ENCODE data around the gene NHS.

The NHS gene

DNA sequence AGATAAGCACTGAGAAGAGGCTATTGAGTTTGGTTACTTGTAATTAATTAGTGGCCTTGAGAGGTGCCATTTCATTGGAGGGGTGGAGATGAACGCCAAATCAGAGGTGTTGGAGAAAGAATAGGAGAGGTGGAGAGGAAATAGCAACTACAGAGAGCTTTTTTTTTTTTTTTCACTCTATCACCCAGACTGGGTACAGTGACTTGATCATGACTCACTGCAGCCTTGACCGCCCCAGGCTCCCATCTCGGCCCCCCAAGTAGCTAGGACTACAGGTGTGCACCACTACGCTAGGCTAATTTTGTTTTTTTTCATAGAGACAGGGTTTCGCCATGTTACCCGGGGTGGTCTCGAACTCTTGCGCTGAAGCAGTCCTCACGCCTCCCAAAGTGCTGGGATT, 5.2 kb downstream of the NHS start:
- H3K36me3 ChIP-seq = no peaks in the 10 kb centered on the region
- no peaks in the 10 kb centered on the region for H3K4me1 ChIP-seq
- DNase-seq = no peak
- TF ChIP-seq, protein P1, sequence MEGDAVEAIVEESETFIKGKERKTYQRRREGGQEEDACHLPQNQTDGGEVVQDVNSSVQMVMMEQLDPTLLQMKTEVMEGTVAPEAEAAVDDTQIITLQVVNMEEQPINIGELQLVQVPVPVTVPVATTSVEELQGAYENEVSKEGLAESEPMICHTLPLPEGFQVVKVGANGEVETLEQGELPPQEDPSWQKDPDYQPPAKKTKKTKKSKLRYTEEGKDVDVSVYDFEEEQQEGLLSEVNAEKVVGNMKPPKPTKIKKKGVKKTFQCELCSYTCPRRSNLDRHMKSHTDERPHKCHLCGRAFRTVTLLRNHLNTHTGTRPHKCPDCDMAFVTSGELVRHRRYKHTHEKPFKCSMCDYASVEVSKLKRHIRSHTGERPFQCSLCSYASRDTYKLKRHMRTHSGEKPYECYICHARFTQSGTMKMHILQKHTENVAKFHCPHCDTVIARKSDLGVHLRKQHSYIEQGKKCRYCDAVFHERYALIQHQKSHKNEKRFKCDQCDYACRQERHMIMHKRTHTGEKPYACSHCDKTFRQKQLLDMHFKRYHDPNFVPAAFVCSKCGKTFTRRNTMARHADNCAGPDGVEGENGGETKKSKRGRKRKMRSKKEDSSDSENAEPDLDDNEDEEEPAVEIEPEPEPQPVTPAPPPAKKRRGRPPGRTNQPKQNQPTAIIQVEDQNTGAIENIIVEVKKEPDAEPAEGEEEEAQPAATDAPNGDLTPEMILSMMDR (IDR thresholded peaks at IDR 0.05) = no peak
- intact Hi-C loops (cut with DNase I; ENCODE audit: low total_unique reads) = no loop called here
- H3K4me3 ChIP-seq = no peak overlapping the region
- no peaks in the 10 kb centered on the region for H3K27me3 ChIP-seq
- peaks cover 0 to 6% (median 0%) of the 10 kb centered on the region in 3 donors for H3K9me3 ChIP-seq
- no peak overlapping the region for H3K27ac ChIP-seq

DNA sequence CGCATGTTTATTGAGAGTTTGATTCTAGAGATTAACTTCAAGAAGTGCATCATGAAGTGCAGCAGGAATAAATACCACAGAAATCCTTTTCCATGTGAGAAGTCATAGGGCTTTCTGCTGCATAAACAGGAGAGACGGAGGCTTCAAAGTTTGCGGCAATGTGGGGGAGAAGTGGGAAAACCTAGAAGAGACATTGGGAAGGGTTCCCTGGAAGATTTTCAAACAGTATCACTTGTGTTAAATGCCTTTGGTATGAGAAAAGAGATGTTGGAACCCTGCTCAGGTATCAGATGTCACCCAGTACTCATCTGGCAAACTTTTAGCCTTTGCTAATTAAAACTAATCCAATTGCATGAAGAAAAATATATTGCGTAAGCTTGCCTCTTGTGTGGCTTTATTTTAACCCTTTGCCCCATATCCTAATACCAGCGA, 15.4 kb downstream of the NHS start:
- H3K4me3 ChIP-seq = no peak overlapping the region
- no peaks in the 10 kb centered on the region for H3K27me3 ChIP-seq
- no peak for DNase-seq
- H3K9me3 ChIP-seq = no peaks in the 10 kb centered on the region
- TF ChIP-seq, protein P1 (IDR thresholded peaks at IDR 0.05) = no peak
- intact Hi-C loops (cut with DNase I; ENCODE audit: low total_unique reads) = no loop called here
- H3K4me1 ChIP-seq = peaks cover 0 to 4% (median 0%) of the 10 kb centered on the region in 4 donors
- H3K36me3 ChIP-seq = no peaks in the 10 kb centered on the region
- H3K27ac ChIP-seq = no peak overlapping the region

DNA sequence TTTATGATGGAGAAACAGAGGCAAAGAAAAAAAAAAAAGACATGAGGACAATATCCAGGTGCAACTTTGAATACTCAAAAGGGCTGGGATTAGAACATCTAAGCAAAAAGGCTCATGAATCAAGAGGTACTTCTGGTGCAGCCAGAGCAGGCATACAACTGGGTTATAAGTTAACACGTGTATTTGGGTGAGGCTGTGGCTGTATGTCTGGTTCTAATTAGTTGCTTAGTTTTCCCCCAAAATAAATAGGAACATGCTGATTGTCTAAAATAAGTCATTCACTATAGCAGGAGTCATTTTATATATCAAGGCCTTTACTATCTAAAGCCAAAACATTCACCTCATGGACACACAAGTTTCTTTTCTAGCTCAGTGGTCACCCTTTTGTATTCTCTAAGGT, 20.2 kb downstream of the NHS start:
- no peak overlapping the region for H3K27ac ChIP-seq
- no peak for DNase-seq
- no peaks in the 10 kb centered on the region for H3K9me3 ChIP-seq
- no peaks in the 10 kb centered on the region for H3K36me3 ChIP-seq
- peaks cover 0 to 13% (median 0%) of the 10 kb centered on the region in 4 donors for H3K4me1 ChIP-seq
- TF ChIP-seq, protein P1 (IDR thresholded peaks at IDR 0.05) = no peak
- intact Hi-C loops (cut with DNase I; ENCODE audit: low total_unique reads) = no loop called here
- no peaks in the 10 kb centered on the region for H3K27me3 ChIP-seq
- H3K4me3 ChIP-seq = no peak overlapping the region

DNA sequence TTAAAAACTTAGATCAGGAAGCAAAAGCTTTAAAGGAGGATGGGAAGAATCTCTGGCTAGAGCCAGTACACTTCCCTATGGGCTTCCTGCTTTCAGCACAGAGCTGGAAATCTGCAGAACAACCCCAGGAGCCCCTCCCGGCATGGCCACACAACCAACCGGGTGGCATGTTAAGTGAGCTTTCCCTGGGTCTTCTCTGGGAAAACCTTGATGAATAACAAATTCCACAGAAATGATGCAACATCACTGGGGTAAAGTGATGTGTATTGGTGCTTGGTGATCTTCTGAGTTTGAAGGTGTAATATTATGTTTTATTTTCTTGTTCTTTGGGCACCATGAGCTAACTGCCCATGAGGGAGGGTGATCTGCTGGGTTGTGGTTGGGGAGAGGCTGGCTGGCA, 22.1 kb downstream of the NHS start:
- Histone ChIP-seq H3K27ac (no peak overlapping the region), H3K36me3 (no peaks in the 10 kb centered on the region), H3K27me3 (no peaks in the 10 kb centered on the region), H3K9me3 (no peaks in the 10 kb centered on the region), H3K4me1 (peaks cover 0 to 13% (median 0%) of the 10 kb centered on the region in 4 donors), H3K4me3 (no peak overlapping the region)
- no peak for DNase-seq
- TF ChIP-seq, protein P1 (IDR thresholded peaks at IDR 0.05) = no peak
- intact Hi-C loops (cut with DNase I; ENCODE audit: low total_unique reads) = no loop called here

DNA sequence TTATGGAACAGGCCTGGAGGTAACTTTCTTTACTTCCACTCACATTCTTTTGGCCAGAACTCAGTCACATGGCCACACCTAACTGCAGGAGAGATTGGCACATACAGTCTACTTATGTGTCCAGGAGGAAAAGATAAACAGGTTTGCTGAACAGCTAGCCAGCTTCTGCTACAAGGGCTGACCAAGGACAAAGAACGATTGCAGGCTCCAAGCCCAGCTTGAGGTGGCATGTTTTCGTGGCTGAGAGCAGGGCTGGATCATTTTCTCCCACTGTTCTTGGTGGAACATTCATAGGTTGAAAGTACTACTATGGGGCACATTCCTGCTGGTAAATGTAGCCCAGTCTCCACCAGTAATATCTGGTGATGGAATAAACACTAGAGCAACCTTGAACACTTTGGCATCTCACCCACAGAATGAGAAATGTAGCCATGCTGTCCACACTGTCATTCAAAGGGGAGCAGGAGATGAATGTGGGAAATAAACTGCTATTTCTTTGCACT, 28.2 kb downstream of the NHS start:
- Histone ChIP-seq H3K27ac (peak overlapping the region; percentile 47 to 66), H3K4me1 (peaks cover 0 to 18% (median 2%) of the 10 kb centered on the region in 4 donors), H3K4me3 (no peak overlapping the region), H3K9me3 (no peaks in the 10 kb centered on the region), H3K36me3 (no peaks in the 10 kb centered on the region), H3K27me3 (no peaks in the 10 kb centered on the region)
- intact Hi-C loops (cut with DNase I; ENCODE audit: low total_unique reads) = no loop called here
- no peak for DNase-seq
- TF ChIP-seq, protein P1 (IDR thresholded peaks at IDR 0.05) = no peak

DNA sequence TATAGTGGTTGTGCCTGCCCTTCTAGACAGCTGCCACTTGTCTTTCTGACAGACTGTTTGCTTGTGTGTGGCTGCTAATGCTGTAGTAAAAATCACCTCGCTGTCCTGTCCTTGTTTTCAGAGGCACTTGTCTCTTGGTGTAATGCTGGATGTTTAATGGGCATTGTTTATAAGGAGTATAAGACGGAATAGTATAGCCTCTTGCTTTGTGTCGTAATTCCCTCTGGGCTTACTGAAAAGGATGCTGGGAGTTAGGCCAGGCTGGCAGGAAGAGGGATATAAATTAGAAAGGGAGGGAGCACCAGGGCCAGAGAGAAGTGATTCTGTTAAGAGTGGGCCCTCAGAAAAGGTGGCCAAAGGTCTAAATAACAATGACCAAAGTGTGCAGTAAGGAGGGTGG, 29.0 kb downstream of the NHS start:
- peaks cover 0 to 18% (median 2%) of the 10 kb centered on the region in 4 donors for H3K4me1 ChIP-seq
- TF ChIP-seq, protein P1 (IDR thresholded peaks at IDR 0.05) = no peak
- peak overlapping the region; percentile 37 to 66 for H3K27ac ChIP-seq
- DNase-seq = no peak
- H3K9me3 ChIP-seq = no peaks in the 10 kb centered on the region
- no peaks in the 10 kb centered on the region for H3K36me3 ChIP-seq
- no peaks in the 10 kb centered on the region for H3K27me3 ChIP-seq
- intact Hi-C loops (cut with DNase I; ENCODE audit: low total_unique reads) = no loop called here
- H3K4me3 ChIP-seq = no peak overlapping the region
